ENCODE results near the gene DYNLT2.

The DYNLT2 gene, protein sequence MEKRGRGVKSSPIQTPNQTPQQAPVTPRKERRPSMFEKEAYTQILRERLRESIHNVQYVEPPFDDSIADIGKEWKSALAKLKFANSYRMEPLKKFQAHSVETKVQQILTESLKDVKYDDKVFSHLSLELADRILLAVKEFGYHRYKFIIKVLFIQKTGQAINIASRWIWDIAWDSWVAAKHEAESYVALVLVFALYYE

DNA sequence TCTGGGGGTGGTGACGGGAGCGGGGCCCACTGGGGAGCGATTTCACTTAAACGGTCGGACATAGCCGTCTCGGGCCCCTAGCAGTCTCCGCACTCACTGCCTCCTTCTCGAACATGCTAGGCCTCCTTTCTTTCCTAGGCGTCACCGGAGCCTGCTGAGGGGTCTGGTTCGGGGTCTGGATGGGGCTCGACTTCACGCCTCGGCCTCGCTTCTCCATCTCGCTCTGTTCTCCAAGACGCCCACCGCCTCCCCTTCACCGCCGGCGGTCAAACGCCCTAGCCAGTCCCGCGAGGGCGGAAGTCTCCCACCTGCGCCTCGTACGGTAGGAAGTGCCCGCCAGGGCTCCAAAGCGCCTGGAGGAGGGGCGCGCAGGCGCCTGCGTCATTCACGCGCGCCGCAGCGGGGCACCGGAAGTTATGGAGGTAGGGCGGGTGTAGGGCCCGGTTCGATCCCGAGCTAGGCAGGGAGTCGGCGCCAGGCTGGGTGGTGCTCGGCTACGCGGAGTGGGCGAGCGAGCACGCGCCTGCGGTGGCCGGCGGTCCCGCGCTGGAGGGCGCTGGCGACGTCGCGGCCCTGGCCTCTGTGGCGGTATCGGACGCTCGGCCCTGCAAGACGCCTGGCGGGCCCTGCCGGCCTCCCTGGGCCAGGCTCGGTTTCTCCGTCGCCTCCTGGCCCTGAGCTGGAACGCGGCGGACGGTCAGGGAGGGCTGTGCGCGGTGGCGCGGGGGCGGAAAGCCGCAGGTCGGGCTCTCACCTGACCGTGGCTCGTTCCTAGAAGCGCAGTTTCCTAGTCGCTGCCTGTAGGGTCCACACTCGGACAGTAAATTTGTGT is at the start of gene DYNLT2, which contains the start of gene ERMARD:
Gene DYNLT2, minus strand, starts transcription at position 331 of the 832 bp plus-strand sequence. Its CDS starts 114 bp downstream, at position 217.
Gene ERMARD, plus strand, starts transcription at position 381 of the 832 bp plus-strand sequence. Its CDS starts 36 bp downstream, at position 417.
- Mint-ChIP-seq H3K4me3 (peak within 1 kb of the TSS; percentile 99), H3K27ac (peak within 1 kb of the TSS; percentile 99), H3K9me3 (peaks cover under 1% of the 10 kb centered on the region), H3K27me3 (no peaks in the 10 kb centered on the region), H3K4me1 (peaks cover 37% of the 10 kb centered on the region), H3K36me3 (peaks cover 20% of the 10 kb centered on the region)

DNA sequence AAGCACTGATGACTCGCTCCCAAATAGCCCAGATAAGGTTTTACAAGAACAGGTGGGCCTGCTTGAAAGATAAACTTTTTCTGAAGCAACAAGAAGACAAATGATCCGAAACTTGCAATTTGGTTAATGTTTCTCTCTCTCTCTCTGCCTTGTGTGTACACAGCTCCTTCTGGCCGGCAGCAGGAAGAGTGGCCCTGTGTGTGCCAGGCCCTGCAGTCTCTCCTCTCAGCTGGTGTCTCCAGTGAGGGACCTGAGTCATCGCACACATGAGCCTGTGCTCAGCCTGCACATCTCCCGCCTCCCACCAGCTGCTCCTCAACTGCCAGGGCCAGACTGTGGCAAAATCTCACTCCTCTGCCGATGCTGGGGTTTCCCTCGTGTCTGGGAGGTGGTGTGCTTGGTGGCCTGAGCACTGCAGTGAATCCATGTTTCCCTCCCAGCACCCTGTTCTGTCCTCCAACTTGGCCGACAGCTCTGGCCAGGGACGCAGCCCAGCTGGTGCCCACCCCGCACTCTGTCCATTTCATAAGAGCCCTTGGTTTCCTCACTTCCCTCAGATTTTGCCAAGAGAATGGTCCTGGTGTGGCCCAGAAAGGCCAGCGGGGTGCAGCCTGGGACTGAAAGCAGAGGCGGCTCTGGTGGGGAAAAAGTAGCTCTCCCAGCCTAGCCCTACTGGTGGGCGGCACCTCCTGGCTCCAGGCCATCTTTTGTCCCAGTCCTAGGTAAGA is 49.5 kb upstream of the DYNLT2 start:
- H3K27me3 Mint-ChIP-seq, result peaks cover 33% of the 10 kb centered on the region
- H3K4me1 Mint-ChIP-seq, result peaks cover 32% of the 10 kb centered on the region
- no peak overlapping the region for H3K27ac Mint-ChIP-seq
- H3K9me3 Mint-ChIP-seq, result no peaks in the 10 kb centered on the region
- no peaks in the 10 kb centered on the region for H3K36me3 Mint-ChIP-seq
- H3K4me3 Mint-ChIP-seq, result no peak overlapping the region

DNA sequence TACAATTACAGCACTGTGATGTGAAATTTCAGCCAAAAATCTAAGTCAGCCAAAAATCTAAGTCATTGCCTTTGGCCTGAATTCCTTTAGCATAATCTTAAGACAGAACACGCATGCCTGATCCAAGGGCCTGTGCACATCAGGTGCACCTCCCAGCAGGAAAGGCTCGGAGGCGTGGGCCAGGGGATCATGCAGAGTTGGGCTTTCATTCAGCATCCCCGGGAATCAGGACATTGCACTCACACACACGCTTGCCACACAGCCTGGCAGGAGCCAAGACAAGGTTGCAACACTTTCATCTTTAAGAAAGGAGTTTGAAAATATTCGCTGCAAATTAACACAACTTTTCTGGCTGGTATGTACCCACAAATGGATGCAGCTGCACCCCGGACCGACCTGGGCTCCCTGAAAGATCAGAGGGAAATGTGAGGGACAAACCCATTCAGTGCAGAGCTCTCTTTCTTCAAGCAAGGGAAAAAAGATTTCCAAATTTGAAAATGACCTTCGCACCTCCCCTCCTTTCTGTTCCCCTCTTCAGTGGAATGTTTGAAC is 48.8 kb upstream of the DYNLT2 start:
- H3K27me3 Mint-ChIP-seq, result peaks cover 29% of the 10 kb centered on the region
- H3K9me3 Mint-ChIP-seq, result no peaks in the 10 kb centered on the region
- peak overlapping the region; percentile 31 for H3K27ac Mint-ChIP-seq
- no peak overlapping the region for H3K4me3 Mint-ChIP-seq
- H3K36me3 Mint-ChIP-seq, result no peaks in the 10 kb centered on the region
- peaks cover 25% of the 10 kb centered on the region for H3K4me1 Mint-ChIP-seq

DNA sequence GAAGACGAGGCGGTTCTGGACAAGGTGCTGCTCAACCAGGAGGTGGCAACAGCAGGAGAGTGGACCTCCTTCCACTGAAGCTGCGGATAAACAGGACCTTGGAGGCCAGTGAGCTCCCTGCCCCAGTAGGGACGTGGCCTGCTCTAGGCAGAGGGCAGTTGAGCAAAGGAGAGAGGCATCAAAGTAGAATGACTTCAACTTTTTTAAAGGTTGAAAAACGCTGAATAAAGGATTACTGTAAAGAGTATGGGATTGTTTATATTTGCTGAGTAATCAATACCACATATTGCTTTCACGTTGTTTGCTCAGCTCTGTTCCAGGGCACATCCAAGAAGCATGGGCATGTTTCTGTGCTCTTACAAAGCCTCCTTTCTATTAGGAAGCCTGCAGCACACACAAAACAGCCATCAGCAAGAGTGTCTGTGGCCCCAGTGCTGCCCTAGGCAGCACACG is 48.1 kb upstream of the DYNLT2 start:
- H3K27me3 Mint-ChIP-seq, result peaks cover 22% of the 10 kb centered on the region
- H3K4me1 Mint-ChIP-seq, result peaks cover 19% of the 10 kb centered on the region
- H3K9me3 Mint-ChIP-seq, result no peaks in the 10 kb centered on the region
- H3K4me3 Mint-ChIP-seq, result no peak overlapping the region
- H3K36me3 Mint-ChIP-seq, result no peaks in the 10 kb centered on the region
- H3K27ac Mint-ChIP-seq, result no peak overlapping the region

DNA sequence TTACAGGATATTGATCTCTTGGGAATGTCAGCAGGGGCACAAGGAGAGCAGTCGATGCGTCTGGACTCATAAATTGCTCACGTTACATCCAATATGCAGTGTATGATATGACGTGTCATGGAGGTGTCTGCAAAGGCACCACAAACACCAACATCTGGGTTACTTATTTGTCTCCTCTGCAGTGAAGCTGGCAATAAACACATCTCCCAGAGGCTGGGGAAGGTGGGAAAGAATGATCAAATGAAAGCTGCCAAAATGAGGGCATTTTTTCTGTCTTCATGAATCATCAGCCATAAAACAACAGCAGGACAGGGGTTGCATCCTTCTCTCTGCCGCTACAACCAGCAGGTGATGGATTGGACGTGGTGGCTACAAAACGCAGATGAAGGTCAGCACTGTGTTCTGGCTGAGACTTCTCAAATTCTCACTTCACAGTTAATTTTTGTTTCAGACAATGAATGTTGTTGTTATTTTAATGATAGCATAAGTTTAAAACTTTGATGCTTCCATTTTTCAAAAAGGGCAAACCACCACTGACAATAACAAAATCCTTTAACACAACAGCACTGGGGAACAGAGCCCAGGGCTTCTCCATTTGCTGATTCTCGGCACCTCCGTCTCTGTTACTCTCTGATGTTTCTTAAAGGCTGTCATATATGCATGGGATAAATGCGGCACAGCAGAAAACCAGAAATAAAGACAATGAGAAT is 47.5 kb upstream of the DYNLT2 start:
- H3K27ac Mint-ChIP-seq, result peak overlapping the region; percentile 31
- H3K9me3 Mint-ChIP-seq, result no peaks in the 10 kb centered on the region
- H3K36me3 Mint-ChIP-seq, result no peaks in the 10 kb centered on the region
- H3K27me3 Mint-ChIP-seq, result peaks cover 19% of the 10 kb centered on the region
- no peak overlapping the region for H3K4me3 Mint-ChIP-seq
- H3K4me1 Mint-ChIP-seq, result peaks cover 13% of the 10 kb centered on the region

DNA sequence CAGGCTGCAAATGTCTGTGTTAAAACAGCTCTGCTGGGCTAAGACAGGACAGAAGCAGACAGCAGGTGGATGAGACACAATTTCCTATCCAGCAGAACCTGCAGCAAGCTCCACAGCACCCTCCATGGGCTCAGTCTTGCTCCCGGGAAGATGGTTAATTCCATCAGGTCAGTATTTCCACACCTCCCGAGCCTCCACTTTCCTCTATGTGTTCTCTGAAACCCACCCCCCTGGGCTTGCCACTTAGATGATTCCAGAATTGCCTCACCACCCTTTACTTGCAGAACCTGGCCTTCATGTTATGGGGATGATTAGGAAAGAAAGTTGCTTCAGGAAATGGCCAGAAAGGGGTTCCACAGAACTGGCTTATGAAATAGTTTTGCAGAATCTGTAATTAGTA is 43.8 kb upstream of the DYNLT2 start:
- H3K9me3 Mint-ChIP-seq, result no peaks in the 10 kb centered on the region
- no peaks in the 10 kb centered on the region for H3K36me3 Mint-ChIP-seq
- peaks cover 11% of the 10 kb centered on the region for H3K4me1 Mint-ChIP-seq
- H3K27me3 Mint-ChIP-seq, result peaks cover 28% of the 10 kb centered on the region
- H3K27ac Mint-ChIP-seq, result no peak overlapping the region
- H3K4me3 Mint-ChIP-seq, result no peak overlapping the region

DNA sequence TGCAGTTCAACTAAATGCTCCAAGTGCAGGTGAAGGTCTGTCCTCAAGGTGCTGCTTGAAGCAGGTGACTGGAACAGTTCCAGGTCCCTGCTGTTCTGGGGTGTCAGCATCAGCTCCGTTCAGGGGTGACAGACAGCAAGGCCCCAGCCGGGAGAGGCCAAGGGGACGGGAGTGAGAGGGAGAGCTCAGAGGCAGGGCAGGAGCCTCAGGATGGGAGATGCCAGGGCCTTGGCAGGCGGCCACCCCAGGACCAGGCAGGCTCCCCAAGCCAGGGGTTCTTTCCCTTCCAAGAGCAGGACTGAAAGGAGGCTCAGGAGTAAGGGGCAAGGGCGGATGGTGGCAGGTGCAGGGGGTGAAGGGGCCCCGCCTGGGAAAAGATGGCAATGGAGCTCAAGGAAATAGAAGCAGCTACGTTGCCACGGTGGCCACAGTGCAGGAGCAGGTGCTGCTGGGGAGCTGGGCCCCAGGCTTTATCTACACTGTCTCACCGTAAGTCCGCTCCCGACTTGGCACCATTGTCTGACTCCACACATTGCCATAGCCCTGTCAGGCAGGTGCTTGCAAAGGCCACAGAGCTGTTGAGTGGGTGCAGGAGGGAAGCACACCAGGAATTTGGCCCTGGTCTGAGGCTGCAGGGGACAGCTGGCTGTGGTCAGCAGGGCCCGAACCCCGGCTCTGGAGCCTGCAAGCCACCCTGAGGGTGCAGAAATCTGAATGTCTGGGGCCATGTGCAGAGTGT is 43.1 kb upstream of the DYNLT2 start:
- peaks cover 27% of the 10 kb centered on the region for H3K27me3 Mint-ChIP-seq
- no peak overlapping the region for H3K4me3 Mint-ChIP-seq
- no peaks in the 10 kb centered on the region for H3K36me3 Mint-ChIP-seq
- H3K27ac Mint-ChIP-seq, result no peak overlapping the region
- no peaks in the 10 kb centered on the region for H3K9me3 Mint-ChIP-seq
- H3K4me1 Mint-ChIP-seq, result peaks cover 15% of the 10 kb centered on the region

DNA sequence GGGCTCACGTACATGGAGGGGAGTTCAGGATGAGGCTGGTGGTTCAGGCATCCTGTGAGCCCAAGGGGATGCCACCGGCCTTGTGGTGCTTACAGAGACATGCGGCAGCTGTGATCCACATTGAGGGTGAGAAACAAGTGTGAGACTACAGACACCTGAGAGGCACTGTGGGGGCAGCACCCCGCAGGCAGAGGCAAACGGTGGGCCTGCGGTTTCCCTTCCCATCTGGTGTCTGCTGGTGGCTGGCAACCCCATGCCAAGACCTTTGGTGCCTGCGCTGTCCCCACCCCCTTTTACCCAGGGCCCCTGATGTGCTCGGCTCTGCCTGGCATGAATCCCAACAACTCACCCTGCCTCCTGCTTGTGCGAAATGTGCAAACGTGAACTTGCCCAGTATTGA is 42.0 kb upstream of the DYNLT2 start:
- H3K4me1 Mint-ChIP-seq, result peaks cover 16% of the 10 kb centered on the region
- H3K27ac Mint-ChIP-seq, result no peak overlapping the region
- peaks cover 20% of the 10 kb centered on the region for H3K27me3 Mint-ChIP-seq
- H3K4me3 Mint-ChIP-seq, result no peak overlapping the region
- no peaks in the 10 kb centered on the region for H3K9me3 Mint-ChIP-seq
- H3K36me3 Mint-ChIP-seq, result no peaks in the 10 kb centered on the region

DNA sequence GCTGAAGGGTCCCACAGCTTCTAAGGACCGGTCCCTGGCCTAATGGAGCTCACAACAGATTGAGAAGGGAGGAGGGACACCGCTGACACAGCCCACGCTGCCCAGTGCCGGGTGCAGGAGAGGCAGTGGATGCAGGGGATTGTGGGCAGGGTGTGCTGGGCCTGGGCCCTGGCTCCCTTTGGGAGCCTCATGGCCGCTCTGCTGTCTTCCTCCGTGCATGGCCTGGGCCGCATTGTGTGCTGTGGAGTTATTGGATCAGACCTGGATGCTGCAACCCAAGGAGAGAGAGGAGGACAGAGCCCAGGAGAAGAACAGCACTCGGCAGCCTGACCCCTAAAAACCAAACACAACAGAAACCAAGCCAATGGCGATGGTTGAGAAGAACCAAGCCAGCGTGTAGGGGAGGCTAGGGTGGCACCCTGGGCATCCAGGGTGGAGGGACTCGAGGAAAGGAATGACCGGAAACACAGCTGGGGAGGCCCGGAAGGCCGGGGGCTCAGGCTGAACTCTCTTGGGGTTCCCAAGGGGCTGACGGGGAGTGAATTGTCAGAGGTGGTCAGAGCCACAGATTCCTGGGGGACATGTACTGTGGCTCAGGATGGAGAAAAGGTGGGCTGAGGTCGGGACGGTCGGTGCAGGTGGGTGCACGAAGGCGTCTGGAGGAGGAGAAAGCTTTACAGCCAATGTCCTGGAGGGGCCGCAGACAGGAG is 41.1 kb upstream of the DYNLT2 start:
- Mint-ChIP-seq H3K27me3 (peaks cover 16% of the 10 kb centered on the region), H3K36me3 (no peaks in the 10 kb centered on the region), H3K4me3 (no peak overlapping the region), H3K4me1 (peaks cover 16% of the 10 kb centered on the region), H3K9me3 (no peaks in the 10 kb centered on the region), H3K27ac (no peak overlapping the region)

DNA sequence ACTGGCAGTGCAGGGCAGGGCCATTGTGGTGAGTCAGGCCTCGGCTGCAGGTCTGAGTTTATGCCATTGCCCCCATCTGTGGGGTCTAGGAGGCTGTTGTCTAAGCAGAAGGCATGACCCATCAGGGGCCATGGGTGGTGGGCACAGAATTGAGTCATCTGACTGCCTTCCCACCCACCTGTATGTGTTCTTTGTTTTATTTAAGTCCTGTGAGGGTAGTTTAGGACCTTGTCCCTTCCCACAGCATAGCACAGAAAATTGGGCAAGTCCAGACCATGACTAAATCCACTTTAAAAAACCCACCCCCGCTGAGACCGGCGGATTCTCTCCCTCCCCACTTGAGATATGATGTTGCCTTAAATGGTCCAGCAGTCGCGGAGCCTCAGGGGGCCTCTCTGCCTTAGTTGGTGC is 40.4 kb upstream of the DYNLT2 start:
- no peaks in the 10 kb centered on the region for H3K9me3 Mint-ChIP-seq
- no peak overlapping the region for H3K4me3 Mint-ChIP-seq
- H3K4me1 Mint-ChIP-seq, result peaks cover 16% of the 10 kb centered on the region
- no peaks in the 10 kb centered on the region for H3K36me3 Mint-ChIP-seq
- H3K27ac Mint-ChIP-seq, result no peak overlapping the region
- H3K27me3 Mint-ChIP-seq, result peaks cover 16% of the 10 kb centered on the region

DNA sequence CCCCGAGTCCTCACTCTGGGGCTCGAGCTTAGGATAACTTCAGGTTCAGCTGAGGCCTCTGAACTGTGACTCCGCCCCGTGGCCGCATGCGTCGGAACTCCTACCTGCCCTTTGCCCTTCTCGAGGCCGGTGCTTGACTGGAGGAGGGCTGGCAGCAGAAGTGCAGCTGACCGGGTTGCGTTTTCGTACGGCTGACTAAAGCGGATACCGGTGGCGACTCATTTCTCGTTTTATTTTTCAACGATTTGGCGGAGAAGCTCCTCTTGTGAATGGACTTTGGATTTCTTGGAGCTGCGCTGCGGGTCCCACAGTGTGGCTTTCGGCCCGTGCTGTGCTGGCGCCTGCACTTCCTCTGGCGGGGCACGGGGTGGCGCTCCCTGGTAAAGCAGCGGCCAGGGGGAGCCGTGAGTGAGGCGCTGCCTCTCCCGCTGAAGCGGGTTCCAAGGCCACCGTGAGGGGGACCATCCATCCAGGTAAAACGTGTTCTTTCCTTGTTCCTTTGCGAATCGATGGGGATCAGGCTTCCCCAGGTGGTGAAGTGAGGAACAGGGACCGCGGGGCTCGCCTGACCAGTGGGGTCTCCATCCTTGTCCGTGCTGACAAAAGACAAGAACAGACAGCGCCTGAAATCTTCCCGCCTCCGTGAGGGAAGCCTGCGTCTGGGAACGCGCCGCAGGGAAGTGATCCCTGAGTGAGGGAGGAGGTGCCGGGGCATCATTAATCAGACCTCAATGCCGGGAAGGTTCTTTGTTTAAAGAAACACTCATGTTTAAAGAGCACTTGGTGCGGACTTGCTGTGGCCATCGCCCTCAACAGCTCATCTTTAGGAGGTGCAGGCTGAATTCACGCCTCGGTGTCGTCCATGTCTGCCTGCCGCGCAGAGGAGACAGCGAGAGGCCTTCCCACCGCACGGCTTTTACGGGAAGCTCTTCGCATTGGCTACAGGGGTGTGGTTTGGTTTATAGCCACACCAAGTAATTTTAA is 38.9 kb upstream of the DYNLT2 start:
- peaks cover 16% of the 10 kb centered on the region for H3K4me1 Mint-ChIP-seq
- H3K36me3 Mint-ChIP-seq, result no peaks in the 10 kb centered on the region
- peaks cover 14% of the 10 kb centered on the region for H3K27me3 Mint-ChIP-seq
- no peak overlapping the region for H3K27ac Mint-ChIP-seq
- H3K4me3 Mint-ChIP-seq, result peak overlapping the region; percentile 85
- no peaks in the 10 kb centered on the region for H3K9me3 Mint-ChIP-seq

DNA sequence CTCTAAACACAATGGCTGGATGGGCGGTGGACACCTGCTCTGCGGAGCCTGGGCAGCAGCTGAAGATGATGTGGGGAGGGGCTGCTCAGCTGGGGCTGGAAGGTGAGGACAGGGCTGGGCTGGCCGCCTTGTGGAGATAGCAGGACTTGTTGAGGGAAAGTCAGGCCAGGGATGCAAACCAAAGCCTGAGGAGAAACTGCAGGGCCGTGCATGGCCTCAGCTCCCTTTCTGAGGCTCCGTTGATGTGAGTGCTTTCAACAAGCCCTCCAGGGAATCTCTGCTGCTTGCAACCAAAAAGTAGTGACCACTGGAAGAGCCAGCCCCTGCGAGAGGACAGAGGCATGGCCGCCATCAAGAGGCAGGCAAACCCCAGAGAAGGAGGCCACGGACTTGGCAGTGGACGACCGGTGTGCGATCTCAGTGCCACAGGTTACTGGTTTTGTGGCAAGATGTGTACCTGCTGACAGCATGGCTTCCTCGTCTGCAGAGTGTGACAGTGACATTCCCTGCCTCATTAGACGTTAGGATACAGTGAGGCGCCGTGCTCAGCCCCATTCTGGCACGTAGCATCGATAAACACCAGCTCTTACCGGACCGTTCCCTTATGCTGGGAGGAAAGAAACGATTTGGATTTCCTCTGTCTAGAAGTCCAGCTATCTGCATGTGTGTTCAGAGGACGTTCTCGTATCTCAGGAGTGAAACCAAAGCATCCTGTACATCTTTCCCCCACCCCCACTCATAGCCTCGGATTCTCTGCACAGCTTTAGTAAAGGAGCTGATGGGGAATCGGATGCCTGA is 38.0 kb upstream of the DYNLT2 start:
- H3K4me1 Mint-ChIP-seq, result peaks cover 16% of the 10 kb centered on the region
- H3K27me3 Mint-ChIP-seq, result peaks cover 14% of the 10 kb centered on the region
- H3K9me3 Mint-ChIP-seq, result no peaks in the 10 kb centered on the region
- no peaks in the 10 kb centered on the region for H3K36me3 Mint-ChIP-seq
- H3K27ac Mint-ChIP-seq, result no peak overlapping the region
- peak overlapping the region; percentile 85 for H3K4me3 Mint-ChIP-seq
